Caco-2 (cell line): Measurements from ENCODE around the gene NALCN. TPM values are rescaled to one million over a fixed set of nuclear protein-coding genes. Genes with fewer than 3 reads are reported as not detected.

ENCODE experiments used
- BruUV-seq: library from RNA; stranded (reverse); fragments of 400-500 nt; replicated peaks from 2 replicates; lab custom pipeline; 2021; lab: Mats Ljungman, UMichigan
- CTCF ChIA-PET: fragments of 300-600 bp; sonication (Branson Sonifier 250); formaldehyde crosslinking; loops from one replicate; lab custom pipeline; 2022; ENCODE audit warnings: antibody characterized with exemption; lab: Charles Lee
- POLR2A ChIA-PET: fragments of 300-600 bp; sonication (Branson Sonifier 250); formaldehyde crosslinking; loops from one replicate; lab custom pipeline; 2022; ENCODE audit warnings: antibody characterized with exemption; lab: Charles Lee
- DNase-seq, 2 experiments: peaks; one replicate each; pipeline versions ENCODE4 v3.0.0 to v3.0.0-alpha.2; 2020 to 2022
- H3K27me3 ChIP-seq: replicated peaks from 2 replicates; pipeline ENCODE4 v1.6.0; 2011; ENCODE audit warnings: low read length; ENCODE audit not compliant: control insufficient read depth, insufficient read depth
- H3K36me3 ChIP-seq: 2 replicates; pipeline ENCODE4 v1.5.1; 2011; ENCODE audit warnings: low read length; ENCODE audit not compliant: control insufficient read depth, insufficient read depth
- H3K4me1 ChIP-seq: fragments of 250-450 bp; sonication (Bioruptor Pico); 2 replicates; pipeline ENCODE4 v1.5.1; 2020; ENCODE audit warnings: mild to moderate bottlenecking
- H3K4me3 ChIP-seq: 2 replicates; pipeline ENCODE4 v1.5.1; 2011; ENCODE audit warnings: low read depth, mild to moderate bottlenecking, control low read depth, low read length
- H3K9me3 ChIP-seq: fragments of 250-450 bp; sonication (Bioruptor Pico); 2 replicates; pipeline ENCODE4 v1.5.1; 2020; ENCODE audit warnings: mild to moderate bottlenecking, moderate library complexity
- H3K27ac Mint-ChIP-seq: one replicate; pipeline ENCODE4 v1.8.0; 2022; ENCODE audit warnings: mixed read lengths; ENCODE audit not compliant: unreplicated experiment
- H3K27me3 Mint-ChIP-seq: one replicate; pipeline ENCODE4 v1.8.0; 2022; ENCODE audit warnings: mixed read lengths; ENCODE audit not compliant: insufficient read depth, unreplicated experiment
- H3K36me3 Mint-ChIP-seq: one replicate; pipeline ENCODE4 v1.8.0; 2022; ENCODE audit warnings: mild to moderate bottlenecking, mixed read lengths; ENCODE audit not compliant: insufficient read depth, unreplicated experiment
- H3K4me1 Mint-ChIP-seq: one replicate; pipeline ENCODE4 v1.8.0; 2022; ENCODE audit warnings: low read depth, mixed read lengths; ENCODE audit not compliant: unreplicated experiment
- H3K4me3 Mint-ChIP-seq: one replicate; pipeline ENCODE4 v1.8.0; 2022; ENCODE audit warnings: mild to moderate bottlenecking, moderate library complexity, mixed read lengths; ENCODE audit not compliant: unreplicated experiment
- H3K9me3 Mint-ChIP-seq: one replicate; pipeline ENCODE4 v1.8.0; 2022; ENCODE audit warnings: mixed read lengths; ENCODE audit not compliant: unreplicated experiment
- CTCF ChIP-seq, 2 experiments: fragments of 200-600 bp in 1 of 2; IDR thresholded peaks; 1 replicate in 1 of 2; 2 replicates in 1 of 2; pipeline versions ENCODE4 v1.5.1 to v1.8.0; 2011 to 2022; ENCODE audit warnings: antibody characterized with exemption in 1 of 2, control low read depth in 1 of 2, inconsistent platforms in 1 of 2, low read depth in 1 of 2, low read length in 1 of 2, mild to moderate bottlenecking in 1 of 2, moderate library complexity in 1 of 2; ENCODE audit not compliant: insufficient read depth in 1 of 2, severe bottlenecking in 1 of 2, unreplicated experiment in 1 of 2
- intact Hi-C: fragments of 100-400 bp; cut with micrococcal nuclease; formaldehyde crosslinking; loops from one replicate; pipeline ENCODE4 v1.10.0; 2022; ENCODE audit not compliant: unreplicated experiment
- total RNA-seq: library from RNA; stranded (reverse); gene quantifications from 2 replicates; pipeline ENCODE4 v1.2.3, GENCODE V29; 2022

The NALCN gene
- total RNA-seq, 1 experiment from 2014 or later = not detected

- no TSS peak for BruUV-seq
Measured at GRCh38 chr13:101449790-101450748, 33.8 kb upstream of the NALCN start.

GRCh38 chr13:101447852-101448251 is 31.5 kb upstream of the NALCN start:
- Mint-ChIP-seq H3K36me3 (no peaks in the 10 kb centered on the region), H3K4me1 (no peaks in the 10 kb centered on the region), H3K27ac (no peak overlapping the region), H3K27me3 (no peaks in the 10 kb centered on the region), H3K9me3 (no peaks in the 10 kb centered on the region), H3K4me3 (no peak overlapping the region)
- H3K9me3 ChIP-seq = no peaks in the 10 kb centered on the region; the same call in 1 of the 2 replicates
- intact Hi-C loops = no loop called here
- H3K4me3 ChIP-seq = no peak overlapping the region
- H3K4me1 ChIP-seq = no peaks in the 10 kb centered on the region
- DNase-seq = no peak
- H3K36me3 ChIP-seq = no peaks in the 10 kb centered on the region
- ChIA-PET CTCF (no interaction called here), POLR2A (no interaction called here)
- no peaks in the 10 kb centered on the region; the same call in 1 of the 2 replicates for H3K27me3 ChIP-seq
- TF ChIP-seq CTCF (IDR thresholded peaks at IDR 0.05; ENCODE audit: insufficient read depth in 1 of 2, low read depth in 1 of 2, low read length in 1 of 2, severe bottlenecking in 1 of 2, unreplicated experiment in 1 of 2) = no peak
- no TSS peak for BruUV-seq

More at GRCh38 chr13:101449790-101450748, 33.8 kb upstream of the NALCN start:
- Mint-ChIP-seq H3K4me1 (no peaks in the 10 kb centered on the region), H3K4me3 (no peak overlapping the region), H3K27ac (no peak overlapping the region), H3K9me3 (no peaks in the 10 kb centered on the region), H3K36me3 (no peaks in the 10 kb centered on the region), H3K27me3 (no peaks in the 10 kb centered on the region)
- Histone ChIP-seq H3K27me3 (no peaks in the 10 kb centered on the region; the same call in 1 of the 2 replicates), H3K9me3 (no peaks in the 10 kb centered on the region; the same call in 1 of the 2 replicates), H3K36me3 (no peaks in the 10 kb centered on the region), H3K4me3 (no peak overlapping the region), H3K4me1 (no peaks in the 10 kb centered on the region; the same call in 1 of the 2 replicates)
- intact Hi-C loops = no loop called here
- CTCF ChIA-PET = no interaction called here
- POLR2A ChIA-PET = no interaction called here
- DNase-seq = no peak
- TF ChIP-seq CTCF (IDR thresholded peaks at IDR 0.05; ENCODE audit: insufficient read depth in 1 of 2, low read depth in 1 of 2, low read length in 1 of 2, severe bottlenecking in 1 of 2, unreplicated experiment in 1 of 2) = no peak

GRCh38 chr13:101434486-101434885 is 18.2 kb upstream of the NALCN start:
- no TSS peak for BruUV-seq
- H3K27ac Mint-ChIP-seq = no peak overlapping the region
- H3K27me3 ChIP-seq = no peaks in the 10 kb centered on the region
- no peaks in the 10 kb centered on the region for H3K9me3 Mint-ChIP-seq
- intact Hi-C loops = no loop called here
- no peak for DNase-seq
- H3K27me3 Mint-ChIP-seq = peaks cover 7% of the 10 kb centered on the region
- H3K36me3 ChIP-seq = no peaks in the 10 kb centered on the region
- ChIA-PET CTCF (no interaction called here), POLR2A (no interaction called here)
- TF ChIP-seq CTCF (IDR thresholded peaks at IDR 0.05; ENCODE audit: insufficient read depth in 1 of 2, low read depth in 1 of 2, low read length in 1 of 2, severe bottlenecking in 1 of 2, unreplicated experiment in 1 of 2) = no peak
- no peak overlapping the region for H3K4me3 ChIP-seq
- no peaks in the 10 kb centered on the region for H3K36me3 Mint-ChIP-seq
- H3K4me1 Mint-ChIP-seq = no peaks in the 10 kb centered on the region
- H3K4me1 ChIP-seq = no peaks in the 10 kb centered on the region
- no peak overlapping the region for H3K4me3 Mint-ChIP-seq
- H3K9me3 ChIP-seq = no peaks in the 10 kb centered on the region
